Spleen (tissue), 7 donors: ENCODE measurements around the gene SEMA4A.

Source experiments
- POLR2A ChIP-seq, 3 donors: fragments of 450-650 bp; IDR thresholded peaks; one replicate each; pipeline ENCODE4 v1.5.1; 2017; ENCODE audit warnings: antibody characterized with exemption in 3 of 3, mild to moderate bottlenecking in 1 of 3
- POLR2AphosphoS5 ChIP-seq, 3 donors: sonication (generic); formaldehyde crosslinking; IDR thresholded peaks; one replicate each; pipeline ENCODE4 v1.5.1; 2017; ENCODE audit warnings: antibody characterized with exemption in 3 of 3
- TF ChIP-seq, protein P1 (sequence below), 11 experiments: fragments of 200-600 bp in 7 of 11; fragments of 450-650 bp in 4 of 11; sonication (generic) in 4 of 11; IDR thresholded peaks in 8 of 11; conservative IDR thresholded peaks in 3 of 11; 1 replicate in 7 of 11; 2 replicates in 4 of 11; pipeline versions ENCODE4 v1.4.0 to v1.8.0; 2016 to 2021; ENCODE audit warnings: antibody characterized with exemption in 11 of 11, inconsistent platforms in 4 of 11, mild to moderate bottlenecking in 1 of 11
- donor health status: DM: no; HTN: no; CAD: no; lungs with moderate emphysema.
- donor health status: DM: no; HTN: no; CAD: no.
- donor health status: DM: no; HTN: no; CAD: no.

DNA sequence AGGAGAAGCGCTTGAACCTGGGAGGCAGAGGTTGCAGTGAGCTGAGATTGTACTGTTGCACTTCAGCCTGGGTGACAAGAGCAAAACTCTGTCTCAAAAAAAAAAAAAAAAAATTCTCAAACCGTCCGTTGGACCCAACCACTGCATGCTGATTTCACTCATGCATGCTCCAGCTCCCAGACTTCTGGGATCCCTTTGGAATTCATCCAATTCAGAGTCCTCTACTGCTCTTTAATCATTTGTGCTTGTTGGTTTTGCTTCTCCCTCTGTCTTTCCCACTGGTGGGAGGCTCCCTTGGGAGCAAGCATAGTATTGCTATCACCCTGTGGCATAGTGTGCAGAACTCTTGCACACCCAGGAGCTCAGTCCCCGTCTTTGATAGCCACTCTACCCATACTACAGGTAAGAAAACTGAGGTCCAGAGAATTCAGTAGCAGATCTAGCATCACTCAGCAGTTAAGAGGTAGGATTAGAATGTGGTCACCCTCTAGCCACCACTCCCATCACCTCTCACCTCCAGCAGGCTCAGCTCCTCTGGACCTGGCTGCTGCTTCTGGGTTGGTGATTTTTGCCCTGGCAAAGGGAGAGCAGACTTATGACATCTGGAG lies 41.9 kb upstream of the SEMA4A start:
- TF ChIP-seq, protein P1, sequence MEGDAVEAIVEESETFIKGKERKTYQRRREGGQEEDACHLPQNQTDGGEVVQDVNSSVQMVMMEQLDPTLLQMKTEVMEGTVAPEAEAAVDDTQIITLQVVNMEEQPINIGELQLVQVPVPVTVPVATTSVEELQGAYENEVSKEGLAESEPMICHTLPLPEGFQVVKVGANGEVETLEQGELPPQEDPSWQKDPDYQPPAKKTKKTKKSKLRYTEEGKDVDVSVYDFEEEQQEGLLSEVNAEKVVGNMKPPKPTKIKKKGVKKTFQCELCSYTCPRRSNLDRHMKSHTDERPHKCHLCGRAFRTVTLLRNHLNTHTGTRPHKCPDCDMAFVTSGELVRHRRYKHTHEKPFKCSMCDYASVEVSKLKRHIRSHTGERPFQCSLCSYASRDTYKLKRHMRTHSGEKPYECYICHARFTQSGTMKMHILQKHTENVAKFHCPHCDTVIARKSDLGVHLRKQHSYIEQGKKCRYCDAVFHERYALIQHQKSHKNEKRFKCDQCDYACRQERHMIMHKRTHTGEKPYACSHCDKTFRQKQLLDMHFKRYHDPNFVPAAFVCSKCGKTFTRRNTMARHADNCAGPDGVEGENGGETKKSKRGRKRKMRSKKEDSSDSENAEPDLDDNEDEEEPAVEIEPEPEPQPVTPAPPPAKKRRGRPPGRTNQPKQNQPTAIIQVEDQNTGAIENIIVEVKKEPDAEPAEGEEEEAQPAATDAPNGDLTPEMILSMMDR (IDR thresholded peaks at IDR 0.05 in 8 of 11, conservative IDR thresholded peaks at IDR 0.05 in 3 of 11): no peak
- no peak for TF ChIP-seq POLR2A (IDR thresholded peaks at IDR 0.05)
- no peak for TF ChIP-seq POLR2AphosphoS5 (IDR thresholded peaks at IDR 0.05)
